Nephron progenitor cell (in vitro differentiated cells): ENCODE data around the gene IFNAR2.
A peak's percentile ranks its signal among the peaks of the same experiment; 100 is the strongest.

ENCODE experiments used
- DNase-seq: peaks from one replicate; pipeline ENCODE4 v3.0.0; 2021
- H3K27ac Mint-ChIP-seq: 2 replicates; pipeline ENCODE4 v1.8.0; 2021; ENCODE audit warnings: mild to moderate bottlenecking, moderate library complexity, mixed read lengths
- H3K27me3 Mint-ChIP-seq: 2 replicates; pipeline ENCODE4 v1.8.0; 2021; ENCODE audit warnings: mild to moderate bottlenecking, low read depth, mixed read lengths; ENCODE audit not compliant: poor library complexity
- H3K36me3 Mint-ChIP-seq: 2 replicates; pipeline ENCODE4 v1.8.0; 2021; ENCODE audit warnings: low read depth, mixed read lengths
- H3K4me1 Mint-ChIP-seq: 2 replicates; pipeline ENCODE4 v1.8.0; 2021; ENCODE audit warnings: mixed read lengths
- H3K4me3 Mint-ChIP-seq: 2 replicates; pipeline ENCODE4 v1.8.0; 2021; ENCODE audit warnings: mild to moderate bottlenecking, moderate library complexity, mixed read lengths
- H3K9me3 Mint-ChIP-seq: 2 replicates; pipeline ENCODE4 v1.8.0; 2021; ENCODE audit warnings: mild to moderate bottlenecking, moderate library complexity, mixed read lengths
- CTCF ChIP-seq: fragments of 200-600 bp; sonication (generic); IDR thresholded peaks from 2 replicates; pipeline ENCODE4 v1.5.0; 2021; ENCODE audit warnings: antibody characterized with exemption

Gene IFNAR2

GRCh38 chr21:33264561-33264960 is 34.8 kb downstream of the IFNAR2 start:
- H3K4me3 Mint-ChIP-seq = no peak overlapping the region
- no peaks in the 10 kb centered on the region for H3K9me3 Mint-ChIP-seq
- no peak for TF ChIP-seq CTCF
- H3K36me3 Mint-ChIP-seq = no peaks in the 10 kb centered on the region
- no peak overlapping the region for H3K27ac Mint-ChIP-seq
- peaks cover 35% of the 10 kb centered on the region for H3K4me1 Mint-ChIP-seq
- peaks cover 13% of the 10 kb centered on the region for H3K27me3 Mint-ChIP-seq
- DNase-seq = peak; percentile 20

GRCh38 chr21:33265664-33266049 is 35.9 kb downstream of the IFNAR2 start:
- peaks cover 35% of the 10 kb centered on the region for H3K4me1 Mint-ChIP-seq
- no peak for DNase-seq
- H3K27ac Mint-ChIP-seq = no peak overlapping the region
- H3K36me3 Mint-ChIP-seq = peaks cover 6% of the 10 kb centered on the region
- no peaks in the 10 kb centered on the region for H3K9me3 Mint-ChIP-seq
- H3K27me3 Mint-ChIP-seq = peaks cover 13% of the 10 kb centered on the region
- H3K4me3 Mint-ChIP-seq = peak overlapping the region; percentile 82
- no peak for TF ChIP-seq CTCF

GRCh38 chr21:33266050-33266788 is 36.5 kb downstream of the IFNAR2 start, which contains the start of gene IL10RB:
Gene IL10RB, plus strand, starts transcription at chr21:33266367. Its CDS starts 99 bp downstream, at chr21:33266466.
- H3K27ac Mint-ChIP-seq = peak within 1 kb of the TSS; percentile 80
- H3K27me3 Mint-ChIP-seq = peaks cover 13% of the 10 kb centered on the region
- H3K9me3 Mint-ChIP-seq = no peaks in the 10 kb centered on the region
- no peak for TF ChIP-seq CTCF
- DNase-seq = peak; percentile 86
- peaks cover 11% of the 10 kb centered on the region for H3K36me3 Mint-ChIP-seq
- peak within 1 kb of the TSS; percentile 92 for H3K4me3 Mint-ChIP-seq
- H3K4me1 Mint-ChIP-seq = peaks cover 38% of the 10 kb centered on the region

- Mint-ChIP-seq H3K9me3 (no peaks in the 10 kb centered on the region), H3K27ac (peak overlapping the region; percentile 80), H3K36me3 (peaks cover 13% of the 10 kb centered on the region), H3K4me3 (peak overlapping the region; percentile 92), H3K27me3 (peaks cover 13% of the 10 kb centered on the region), H3K4me1 (peaks cover 39% of the 10 kb centered on the region)
- no peak for TF ChIP-seq CTCF
- DNase-seq = no peak
These were observed 37.0 kb downstream of the IFNAR2 start for GRCh38 chr21:33266789-33267135.

GRCh38 chr21:33267250-33267649 is 37.5 kb downstream of the IFNAR2 start:
- Mint-ChIP-seq H3K27me3 (peaks cover 13% of the 10 kb centered on the region), H3K4me3 (peak overlapping the region; percentile 92), H3K9me3 (no peaks in the 10 kb centered on the region), H3K27ac (no peak overlapping the region), H3K4me1 (peaks cover 39% of the 10 kb centered on the region), H3K36me3 (peaks cover 16% of the 10 kb centered on the region)
- no peak for DNase-seq
- TF ChIP-seq CTCF = no peak

- Mint-ChIP-seq H3K4me3 (peak overlapping the region; percentile 92), H3K27ac (no peak overlapping the region), H3K36me3 (peaks cover 24% of the 10 kb centered on the region), H3K27me3 (peaks cover 13% of the 10 kb centered on the region), H3K4me1 (peaks cover 44% of the 10 kb centered on the region), H3K9me3 (no peaks in the 10 kb centered on the region)
- no peak for TF ChIP-seq CTCF
- DNase-seq = no peak
These were observed 38.6 kb downstream of the IFNAR2 start for GRCh38 chr21:33268393-33268736.
